Measurements from ENCODE around the gene UPF3B.
"Not testable (repeated sequence)": the region's sequence is repeated elsewhere in the genome, so short reads cannot be mapped to it uniquely, and the experiment has no call there.

UPF3B gene

DNA sequence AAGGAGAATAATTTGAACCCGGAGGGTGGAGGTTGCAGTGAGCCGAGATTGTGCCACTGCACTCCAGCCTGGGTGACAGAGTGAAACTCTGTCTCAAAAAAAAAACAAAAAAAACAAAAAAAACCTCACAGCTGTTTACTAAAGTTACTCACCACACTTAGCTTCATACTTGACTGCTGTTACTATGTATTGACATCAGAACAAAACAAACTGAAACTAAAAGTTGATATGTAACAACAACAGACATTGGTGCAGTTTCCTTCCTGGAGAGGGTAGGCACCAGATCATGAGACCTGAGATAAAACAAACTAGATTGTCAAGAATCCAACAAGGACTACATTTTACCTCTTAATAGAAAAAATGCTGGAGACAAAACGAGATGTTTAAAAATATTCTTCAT lies 31.1 kb downstream of the UPF3B start:
- DNase-seq: not testable (repeated sequence)

DNA sequence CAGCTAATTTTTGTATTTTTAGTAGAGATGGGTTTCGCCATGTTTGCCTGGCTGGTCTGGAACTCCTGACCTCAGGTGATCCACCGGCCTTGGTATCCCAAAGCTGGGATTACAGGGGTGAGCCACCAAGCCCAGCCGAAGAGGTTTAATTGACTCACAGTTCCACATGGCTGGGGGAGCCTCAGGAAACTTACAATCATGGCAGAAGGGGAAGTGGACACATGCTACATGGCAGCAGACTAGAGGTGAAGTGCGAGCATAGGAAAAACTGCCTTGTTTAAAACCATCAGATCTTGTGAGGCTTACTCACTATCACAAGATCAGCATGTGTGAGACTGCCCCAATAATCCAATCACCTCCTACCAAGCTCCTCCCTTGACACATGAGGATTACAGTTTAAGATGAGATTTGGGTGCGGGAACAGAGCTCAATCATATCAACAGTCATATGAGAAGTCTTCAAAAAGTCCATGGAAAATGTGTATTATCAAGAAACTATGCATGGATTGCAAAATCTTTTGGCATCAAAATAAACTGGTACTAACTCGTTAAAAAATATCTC lies 35.6 kb downstream of the UPF3B start:
- peak in 1 of 3 donors; percentile 5 for DNase-seq

DNA sequence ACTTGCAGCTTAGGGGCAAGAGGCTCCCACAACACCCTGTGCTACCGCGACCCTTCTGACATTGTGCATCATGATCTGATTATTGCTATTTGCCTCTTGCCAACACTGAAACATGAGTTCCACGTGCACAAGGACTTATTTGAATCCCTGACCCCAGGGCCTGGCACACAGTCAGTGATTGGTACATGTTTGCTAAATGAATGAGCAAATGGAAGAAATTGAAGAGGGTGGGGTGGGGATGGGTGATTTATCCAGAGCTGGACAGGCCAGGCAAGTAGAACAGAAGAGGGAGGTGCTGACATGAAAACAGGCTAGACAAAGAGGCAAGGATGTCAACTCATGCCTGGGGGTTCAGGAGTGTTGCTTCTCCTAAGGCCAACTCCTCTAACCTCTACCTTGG lies 36.5 kb downstream of the UPF3B start:
- no peak for DNase-seq

DNA sequence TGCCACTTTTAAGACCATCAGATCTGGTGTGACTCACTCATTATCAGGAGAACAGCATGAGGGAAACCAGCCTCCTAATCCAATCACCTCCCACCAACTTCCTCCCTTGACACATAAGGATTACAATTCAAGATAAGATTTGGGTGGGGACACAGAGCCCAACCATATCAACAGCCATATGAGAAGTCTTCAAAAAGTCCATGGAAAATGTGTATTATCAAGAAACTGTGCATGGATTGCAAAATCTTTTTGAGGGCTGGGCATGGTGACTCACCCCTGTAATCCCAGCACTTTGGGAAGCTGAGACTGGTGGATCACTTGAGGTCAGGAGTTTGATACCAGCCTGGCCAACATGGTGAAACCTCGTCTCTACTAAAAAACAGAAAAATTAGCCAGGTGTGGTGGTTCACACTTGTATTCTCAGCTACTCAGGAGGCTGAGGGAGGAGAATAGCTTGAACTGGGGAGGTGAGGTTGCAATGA lies 43.5 kb downstream of the UPF3B start:
- DNase-seq: no peak

DNA sequence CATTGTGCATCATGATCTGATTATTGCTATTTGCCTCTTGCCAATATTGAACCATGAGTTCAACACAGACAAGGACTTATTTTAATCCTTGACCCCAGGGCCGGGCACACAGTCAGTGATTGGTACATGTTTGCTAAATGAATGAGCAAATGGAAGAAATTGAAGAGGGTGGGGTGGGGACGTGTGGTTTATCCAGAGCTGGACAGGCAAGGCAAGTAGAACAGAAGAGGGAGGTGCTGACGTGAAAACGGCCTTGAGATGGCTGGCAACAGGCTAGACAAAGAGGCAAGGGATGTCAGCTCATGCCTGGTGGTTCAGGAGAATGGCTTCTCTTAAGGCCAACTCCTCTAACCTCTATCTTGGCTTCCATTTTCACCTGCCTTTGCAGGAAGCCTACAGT lies 44.3 kb downstream of the UPF3B start:
- not testable (repeated sequence) for DNase-seq

DNA sequence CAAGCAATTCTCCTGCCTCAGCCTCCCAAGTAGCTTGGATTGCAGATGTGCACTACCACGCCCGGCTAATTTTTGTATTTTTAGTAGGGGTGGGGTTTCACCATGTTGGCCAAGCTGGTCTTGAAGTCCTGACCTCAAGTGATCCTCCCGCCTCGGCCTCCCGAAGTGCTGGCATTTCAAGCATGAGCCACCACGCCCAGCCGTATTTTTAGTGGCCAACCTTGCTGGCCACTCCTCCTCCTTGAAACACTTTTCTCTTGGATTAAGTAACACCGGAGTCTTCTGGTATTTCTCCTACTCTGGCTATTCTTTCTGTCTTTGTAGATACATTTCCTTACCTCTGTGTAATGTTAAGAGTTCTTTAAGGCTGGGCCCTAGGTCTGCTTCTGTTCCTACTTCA lies 50.2 kb downstream of the UPF3B start:
- DNase-seq: no peak

DNA sequence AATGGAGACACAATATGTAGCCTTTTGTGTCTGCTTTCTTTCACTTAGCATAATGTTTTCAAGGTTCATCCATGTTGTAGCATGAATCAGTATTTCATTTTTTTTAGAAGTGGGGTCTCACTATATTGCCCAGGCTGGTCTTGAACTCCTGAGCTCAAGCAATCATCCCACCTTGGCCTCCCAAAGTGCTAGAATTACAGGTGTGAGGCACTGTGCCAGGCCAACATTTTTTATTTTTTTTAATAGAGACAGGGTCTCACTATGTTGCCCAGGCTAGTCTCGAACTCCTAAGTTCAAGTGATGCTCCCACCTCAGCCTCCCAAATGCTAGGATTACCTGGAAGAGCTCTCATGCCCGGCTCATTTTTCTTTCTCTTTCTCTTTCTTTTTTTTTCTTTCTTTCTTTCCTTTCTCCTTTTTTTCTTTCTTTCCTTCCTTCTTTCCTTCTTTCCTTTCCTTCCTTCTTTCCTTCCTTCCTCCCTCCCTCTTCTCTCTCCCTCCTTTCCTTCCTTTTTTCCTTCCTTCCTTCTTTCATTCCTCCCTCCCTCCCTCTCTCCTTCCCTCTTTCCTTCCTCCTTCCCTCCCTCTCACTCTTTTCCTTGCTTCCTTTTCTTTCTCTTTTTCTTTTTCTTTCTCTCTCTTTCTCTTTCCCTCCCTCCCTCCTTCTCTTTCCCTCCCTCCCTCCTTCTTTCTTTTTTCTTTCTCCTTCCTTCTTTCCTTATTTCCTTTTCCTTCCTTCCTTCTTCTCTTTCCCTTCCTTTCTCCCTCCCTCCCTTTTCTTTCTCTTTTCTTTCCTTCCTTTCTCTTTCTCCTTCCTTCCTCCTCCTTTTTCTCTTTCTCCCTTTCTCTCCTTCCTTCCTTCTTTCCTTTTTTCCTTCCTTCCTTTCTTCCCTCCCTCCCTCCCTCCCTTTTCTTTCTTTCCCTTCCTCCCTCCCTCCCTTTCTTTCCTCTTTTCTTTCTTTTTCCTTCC lies 51.2 kb downstream of the UPF3B start:
- DNase-seq: no peak

DNA sequence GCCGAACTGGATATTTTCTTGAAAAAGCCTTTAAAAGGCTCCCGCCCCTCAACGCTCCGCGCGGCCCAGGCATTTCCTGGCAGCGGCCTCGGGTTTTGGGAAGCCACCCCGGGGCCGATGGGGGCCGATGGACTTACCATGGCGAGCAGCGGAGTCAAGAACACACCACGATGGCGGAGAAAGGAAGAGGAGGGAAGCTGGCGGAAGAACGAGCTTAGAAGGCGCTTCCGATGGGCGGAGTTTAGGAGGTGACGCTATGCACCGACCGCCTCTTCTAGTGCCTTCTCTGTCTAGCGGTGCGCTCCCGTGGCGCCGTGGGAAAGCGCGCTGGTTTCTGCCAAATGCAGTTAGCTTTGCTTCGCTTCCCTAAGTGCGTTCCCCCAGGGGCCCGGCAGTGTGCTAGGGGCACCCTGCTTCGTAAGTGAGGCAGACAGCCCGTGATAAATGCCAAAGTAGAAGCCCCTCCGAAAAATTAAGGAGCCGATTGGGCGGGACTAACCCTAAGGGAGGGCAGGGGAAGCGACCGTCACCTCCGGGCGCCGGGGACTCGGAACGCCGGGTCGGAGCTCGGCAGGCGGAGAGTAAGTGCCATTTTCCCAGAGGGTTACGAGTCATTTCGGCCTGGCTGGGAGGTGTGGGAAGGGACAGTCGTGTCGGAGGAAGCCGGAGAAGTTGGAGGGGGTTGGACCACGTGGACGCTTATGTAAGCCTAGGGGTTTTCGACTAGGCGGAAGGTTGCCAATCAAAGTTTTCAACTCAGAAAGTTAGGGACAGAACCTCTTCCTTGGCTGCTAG lies 61.1 kb downstream of the UPF3B start, which contains the start of gene RPL39:
TSS of gene RPL39 (minus strand) at position 194 of the 795 bp plus-strand sequence. CDS start at position 140, 54 bp downstream.
- DNase-seq: peak; percentile 87 to 89 (median 88)

DNA sequence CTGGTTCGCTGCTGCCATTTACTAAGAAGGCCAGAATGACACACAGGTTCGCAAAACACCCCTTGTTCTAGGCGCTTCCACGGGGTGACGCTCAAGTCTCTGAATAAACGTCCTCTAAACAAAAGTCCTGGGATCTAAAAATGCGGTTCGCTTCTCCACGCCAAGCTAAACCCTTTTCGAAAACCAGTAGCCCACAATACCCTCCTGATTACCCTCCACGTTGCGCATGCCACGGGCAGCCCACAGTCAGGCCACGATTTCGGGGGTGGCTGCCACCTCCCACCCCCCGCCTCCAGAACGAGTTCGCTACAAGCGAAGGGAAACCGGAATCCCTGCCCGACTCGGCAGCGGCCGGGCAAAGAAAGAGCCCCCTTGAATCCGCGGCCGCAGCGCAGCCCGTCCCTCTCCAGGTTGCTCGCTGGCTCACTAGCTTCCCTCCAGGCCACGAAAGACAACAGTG lies 61.8 kb downstream of the UPF3B start:
- peak; percentile 53 to 60 (median 53) for DNase-seq

DNA sequence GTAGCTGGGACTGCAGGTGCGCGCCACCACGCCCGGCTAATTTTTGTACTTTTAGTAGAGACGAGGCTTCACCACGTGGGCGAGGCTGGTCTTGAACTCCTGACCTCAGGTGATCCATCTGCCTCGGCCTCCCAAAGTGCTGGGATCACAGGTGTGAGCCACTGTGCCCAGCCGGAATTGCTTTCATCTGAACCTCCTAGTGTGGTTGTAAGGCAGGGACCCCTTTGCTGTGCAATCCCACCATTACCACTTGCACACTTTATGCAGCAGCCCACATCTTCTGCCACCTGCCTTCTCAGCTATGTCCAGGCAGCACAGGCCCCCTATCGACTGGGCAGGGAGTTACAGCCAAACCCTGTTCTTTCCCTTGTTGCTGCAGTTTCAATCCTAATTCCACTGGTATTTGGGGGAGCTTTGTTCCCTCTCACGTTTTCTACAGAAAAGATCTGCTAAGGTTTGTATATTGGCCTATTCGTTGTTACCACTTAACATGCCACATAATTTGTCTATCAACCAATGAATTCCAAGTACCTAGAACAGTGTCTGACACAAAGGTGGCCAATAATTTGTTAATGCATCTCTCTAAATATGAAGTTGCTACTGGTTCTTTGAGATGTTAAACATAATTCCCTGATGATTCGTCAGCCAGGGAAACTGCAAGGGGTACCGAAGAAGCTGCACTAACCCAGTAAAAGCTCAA lies 67.9 kb downstream of the UPF3B start:
- peak; percentile 36 to 54 (median 39) for DNase-seq
